GM23338 (cell line): ENCODE results near the gene MIER3. TPM values are rescaled to one million over a fixed set of nuclear protein-coding genes. Genes with fewer than 3 reads are reported as not detected.

Experiments used
- ATAC-seq: fragments of 200-7000 bp; cut with Tn5 transposase; 3 replicates; pipeline ENCODE4 v1.9.1; 2020
- DNase-seq: peaks from one replicate; pipeline ENCODE4 v3.0.0-alpha.2; 2015; ENCODE audit warnings: low spot score
- H2AFZ ChIP-seq: fragments of 200-600 bp; sonication (generic); 2 replicates; pipeline ENCODE4 v1.8.0; 2016; ENCODE audit warnings: antibody characterized with exemption, mild to moderate bottlenecking, moderate library complexity
- H3F3A ChIP-seq: fragments of 200-600 bp; sonication (generic); replicated peaks from 2 replicates; pipeline ENCODE4 v1.8.0; 2017; ENCODE audit warnings: antibody characterized with exemption, mixed run types, low read depth
- H3K27ac ChIP-seq: fragments of 200-600 bp; sonication (generic); 2 replicates; pipeline ENCODE4 v1.6.1; 2016; ENCODE audit warnings: low read depth
- H3K27me3 ChIP-seq: fragments of 200-600 bp; sonication (generic); 2 replicates; pipeline ENCODE4 v1.8.0; 2016; ENCODE audit warnings: mild to moderate bottlenecking, mixed run types, moderate library complexity; ENCODE audit not compliant: insufficient read depth
- H3K36me3 ChIP-seq: fragments of 200-600 bp; sonication (generic); 2 replicates; pipeline ENCODE4 v1.8.0; 2016; ENCODE audit warnings: mild to moderate bottlenecking; ENCODE audit not compliant: insufficient read depth
- H3K4me1 ChIP-seq: fragments of 200-600 bp; sonication (generic); 2 replicates; pipeline ENCODE4 v1.8.0; 2016; ENCODE audit warnings: mild to moderate bottlenecking, moderate library complexity; ENCODE audit not compliant: insufficient read depth
- H3K4me2 ChIP-seq: fragments of 200-600 bp; sonication (generic); 2 replicates; pipeline ENCODE4 v1.7.1; 2017; ENCODE audit warnings: mixed run types
- H3K4me3 ChIP-seq: fragments of 200-600 bp; sonication (generic); 2 replicates; pipeline ENCODE4 v1.6.1; 2016; ENCODE audit warnings: mixed run types
- H3K79me2 ChIP-seq: fragments of 200-600 bp; sonication (generic); replicated peaks from 2 replicates; pipeline ENCODE4 v1.8.0; 2017; ENCODE audit warnings: mild to moderate bottlenecking; ENCODE audit not compliant: insufficient read depth
- H3K9me2 ChIP-seq: fragments of 200-600 bp; sonication (generic); 2 replicates; pipeline ENCODE4 v1.8.0; 2017; ENCODE audit not compliant: insufficient read depth
- H4K20me1 ChIP-seq: fragments of 200-600 bp; sonication (generic); replicated peaks from 2 replicates; pipeline ENCODE4 v1.8.0; 2017; ENCODE audit warnings: mild to moderate bottlenecking; ENCODE audit not compliant: insufficient read depth
- H3K27ac Mint-ChIP-seq: 2 replicates; pipeline ENCODE4 v1.8.0; 2020; ENCODE audit warnings: inconsistent platforms, mild to moderate bottlenecking, moderate library complexity, mixed read lengths
- H3K27me3 Mint-ChIP-seq: 3 replicates; pipeline ENCODE4 v1.8.0; 2022; ENCODE audit warnings: low read depth, mild to moderate bottlenecking, moderate library complexity, mixed read lengths, inconsistent platforms; ENCODE audit not compliant: insufficient read depth, poor library complexity
- H3K36me3 Mint-ChIP-seq: 3 replicates; pipeline ENCODE4 v1.8.0; 2021; ENCODE audit warnings: low read depth, mild to moderate bottlenecking, inconsistent platforms, moderate library complexity, mixed read lengths
- H3K4me1 Mint-ChIP-seq: 3 replicates; pipeline ENCODE4 v1.8.0; 2020; ENCODE audit warnings: mild to moderate bottlenecking, inconsistent platforms, mixed read lengths
- H3K4me3 Mint-ChIP-seq: 3 replicates; pipeline ENCODE4 v1.8.0; 2021; ENCODE audit warnings: moderate library complexity, mild to moderate bottlenecking, inconsistent platforms, mixed read lengths
- H3K9me3 Mint-ChIP-seq: 3 replicates; pipeline ENCODE4 v1.8.0; 2020; ENCODE audit warnings: moderate library complexity, mild to moderate bottlenecking, inconsistent platforms, mixed read lengths
- CREB1 ChIP-seq: fragments of 250-450 bp; sonication (Bioruptor Pico); IDR thresholded peaks from 2 replicates; pipeline ENCODE4 v1.5.0; 2020; ENCODE audit warnings: low read depth, mild to moderate bottlenecking, moderate library complexity
- ETS1 ChIP-seq: IDR thresholded peaks from 2 replicates; pipeline ENCODE4 v1.6.1; 2016; ENCODE audit warnings: antibody characterized with exemption
- EZH2 ChIP-seq: fragments of 200-600 bp; sonication (generic); IDR thresholded peaks from one replicate; pipeline ENCODE4 v1.8.0; 2017; ENCODE audit warnings: antibody characterized with exemption, mild to moderate bottlenecking, low read depth; ENCODE audit not compliant: unreplicated experiment
- EZH2phosphoT487 ChIP-seq: fragments of 200-600 bp; sonication (generic); IDR thresholded peaks from one replicate; pipeline ENCODE4 v1.8.1; 2018; ENCODE audit warnings: antibody characterized with exemption; ENCODE audit not compliant: unreplicated experiment
- JUNB ChIP-seq: IDR thresholded peaks from one replicate; pipeline ENCODE4 v1.6.1; 2016; ENCODE audit warnings: antibody characterized with exemption; ENCODE audit not compliant: unreplicated experiment
- NANOG ChIP-seq: IDR thresholded peaks from 2 replicates; pipeline ENCODE4 v1.6.1; 2016; ENCODE audit warnings: antibody characterized with exemption, borderline replicate concordance
- POLR2AphosphoS5 ChIP-seq: IDR thresholded peaks from 2 replicates; pipeline ENCODE4 v1.6.1; 2016; ENCODE audit warnings: antibody characterized with exemption, low read depth
- STAT1 ChIP-seq: IDR thresholded peaks from one replicate; pipeline ENCODE4 v1.6.1; 2016; ENCODE audit warnings: antibody characterized with exemption; ENCODE audit not compliant: unreplicated experiment
- ZNF114 ChIP-seq: fragments of 250-450 bp; sonication (Bioruptor Pico); IDR thresholded peaks from 2 replicates; pipeline ENCODE4 v1.5.0; 2020; ENCODE audit warnings: mild to moderate bottlenecking, moderate library complexity
- ZNF331 ChIP-seq: fragments of 250-450 bp; sonication (Bioruptor Pico); IDR thresholded peaks from 2 replicates; pipeline ENCODE4 v1.5.0; 2020; ENCODE audit warnings: low read depth, mild to moderate bottlenecking, moderate library complexity
- ZNF462 ChIP-seq: fragments of 250-450 bp; sonication (Bioruptor Pico); IDR thresholded peaks from 2 replicates; pipeline ENCODE4 v1.5.0; 2020; ENCODE audit warnings: mild to moderate bottlenecking, moderate library complexity
- polyA plus RNA-seq: library from polyadenylated mRNA; unstranded; fragments of >200 nt; fragmentation: Nextera tagmentation; extraction: Ambion mirVana; gene quantifications from 2 replicates; pipeline ENCODE4 v1.2.1, GENCODE V29; 2016
- total RNA-seq: library from RNA; depleted of rRNA; stranded (reverse); fragments of >200 nt; shearing (Covaris generic); gene quantifications from 2 replicates; pipeline ENCODE4 v1.2.3, GENCODE V29; 2014
- TF ChIP-seq, protein P1 (sequence below): IDR thresholded peaks from one replicate; pipeline ENCODE4 v1.6.1; 2018; ENCODE audit warnings: antibody characterized with exemption; ENCODE audit not compliant: unreplicated experiment
- TF ChIP-seq, protein P2 (sequence below), 2 experiments: fragments of 200-600 bp in 1 of 2; sonication (generic) in 1 of 2; conservative IDR thresholded peaks; 2 replicates each; pipeline versions ENCODE4 v1.5.1 to v1.6.1; 2016 to 2017; ENCODE audit warnings: antibody characterized with exemption in 2 of 2, low read depth in 2 of 2, mild to moderate bottlenecking in 2 of 2, moderate library complexity in 1 of 2

Gene MIER3
- total and polyA plus RNA-seq, 2 experiments from 2014 or later = 12.0 to 36.3 TPM

DNA sequence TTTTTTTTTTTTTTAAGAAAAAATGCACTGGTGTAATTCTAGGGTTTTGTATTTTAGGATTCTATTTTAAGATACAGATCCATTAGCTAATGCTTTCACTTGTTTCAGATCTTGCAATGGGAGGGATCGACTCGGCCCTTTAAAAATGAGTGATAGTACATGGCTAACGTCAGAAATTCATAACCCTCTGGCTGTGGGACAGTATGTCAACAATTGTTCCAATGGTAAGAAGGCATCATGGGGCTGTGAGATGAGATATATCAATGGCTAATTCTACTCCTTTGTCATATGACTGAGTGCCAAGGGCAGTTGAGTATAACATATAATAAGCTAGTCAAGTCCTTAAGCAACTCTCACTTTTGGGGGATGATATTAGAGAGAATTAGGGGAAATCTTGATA, 38.2 kb downstream of the MIER3 start:
- Mint-ChIP-seq H3K36me3 (peaks cover 15% of the 10 kb centered on the region; the same call in 2 of the 3 replicates), H3K4me1 (peaks cover 23% of the 10 kb centered on the region), H3K27me3 (no peaks in the 10 kb centered on the region), H3K4me3 (no peak overlapping the region), H3K27ac (no peak overlapping the region), H3K9me3 (no peaks in the 10 kb centered on the region)
- no peak overlapping the region for H3K4me2 ChIP-seq
- H3F3A ChIP-seq = no peaks in the 10 kb centered on the region
- H3K9me2 ChIP-seq = no peaks in the 10 kb centered on the region
- no peaks in the 10 kb centered on the region for H4K20me1 ChIP-seq
- H2AFZ ChIP-seq = no peak overlapping the region
- peaks cover 8% of the 10 kb centered on the region for H3K4me1 ChIP-seq
- H3K4me3 ChIP-seq = no peak overlapping the region
- TF ChIP-seq ZNF331 (CRISPR knock-in tag) (no peak), NANOG (no peak), STAT1 (no peak), JUNB (no peak), ZNF462 (CRISPR knock-in tag) (no peak), POLR2AphosphoS5 (no peak), ETS1 (no peak), EZH2phosphoT487 (no peak), CREB1 (no peak), ZNF114 (CRISPR knock-in tag) (no peak), EZH2 (no peak)
- TF ChIP-seq, protein P1, sequence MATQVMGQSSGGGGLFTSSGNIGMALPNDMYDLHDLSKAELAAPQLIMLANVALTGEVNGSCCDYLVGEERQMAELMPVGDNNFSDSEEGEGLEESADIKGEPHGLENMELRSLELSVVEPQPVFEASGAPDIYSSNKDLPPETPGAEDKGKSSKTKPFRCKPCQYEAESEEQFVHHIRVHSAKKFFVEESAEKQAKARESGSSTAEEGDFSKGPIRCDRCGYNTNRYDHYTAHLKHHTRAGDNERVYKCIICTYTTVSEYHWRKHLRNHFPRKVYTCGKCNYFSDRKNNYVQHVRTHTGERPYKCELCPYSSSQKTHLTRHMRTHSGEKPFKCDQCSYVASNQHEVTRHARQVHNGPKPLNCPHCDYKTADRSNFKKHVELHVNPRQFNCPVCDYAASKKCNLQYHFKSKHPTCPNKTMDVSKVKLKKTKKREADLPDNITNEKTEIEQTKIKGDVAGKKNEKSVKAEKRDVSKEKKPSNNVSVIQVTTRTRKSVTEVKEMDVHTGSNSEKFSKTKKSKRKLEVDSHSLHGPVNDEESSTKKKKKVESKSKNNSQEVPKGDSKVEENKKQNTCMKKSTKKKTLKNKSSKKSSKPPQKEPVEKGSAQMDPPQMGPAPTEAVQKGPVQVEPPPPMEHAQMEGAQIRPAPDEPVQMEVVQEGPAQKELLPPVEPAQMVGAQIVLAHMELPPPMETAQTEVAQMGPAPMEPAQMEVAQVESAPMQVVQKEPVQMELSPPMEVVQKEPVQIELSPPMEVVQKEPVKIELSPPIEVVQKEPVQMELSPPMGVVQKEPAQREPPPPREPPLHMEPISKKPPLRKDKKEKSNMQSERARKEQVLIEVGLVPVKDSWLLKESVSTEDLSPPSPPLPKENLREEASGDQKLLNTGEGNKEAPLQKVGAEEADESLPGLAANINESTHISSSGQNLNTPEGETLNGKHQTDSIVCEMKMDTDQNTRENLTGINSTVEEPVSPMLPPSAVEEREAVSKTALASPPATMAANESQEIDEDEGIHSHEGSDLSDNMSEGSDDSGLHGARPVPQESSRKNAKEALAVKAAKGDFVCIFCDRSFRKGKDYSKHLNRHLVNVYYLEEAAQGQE = no peak
- TF ChIP-seq, protein P2, sequence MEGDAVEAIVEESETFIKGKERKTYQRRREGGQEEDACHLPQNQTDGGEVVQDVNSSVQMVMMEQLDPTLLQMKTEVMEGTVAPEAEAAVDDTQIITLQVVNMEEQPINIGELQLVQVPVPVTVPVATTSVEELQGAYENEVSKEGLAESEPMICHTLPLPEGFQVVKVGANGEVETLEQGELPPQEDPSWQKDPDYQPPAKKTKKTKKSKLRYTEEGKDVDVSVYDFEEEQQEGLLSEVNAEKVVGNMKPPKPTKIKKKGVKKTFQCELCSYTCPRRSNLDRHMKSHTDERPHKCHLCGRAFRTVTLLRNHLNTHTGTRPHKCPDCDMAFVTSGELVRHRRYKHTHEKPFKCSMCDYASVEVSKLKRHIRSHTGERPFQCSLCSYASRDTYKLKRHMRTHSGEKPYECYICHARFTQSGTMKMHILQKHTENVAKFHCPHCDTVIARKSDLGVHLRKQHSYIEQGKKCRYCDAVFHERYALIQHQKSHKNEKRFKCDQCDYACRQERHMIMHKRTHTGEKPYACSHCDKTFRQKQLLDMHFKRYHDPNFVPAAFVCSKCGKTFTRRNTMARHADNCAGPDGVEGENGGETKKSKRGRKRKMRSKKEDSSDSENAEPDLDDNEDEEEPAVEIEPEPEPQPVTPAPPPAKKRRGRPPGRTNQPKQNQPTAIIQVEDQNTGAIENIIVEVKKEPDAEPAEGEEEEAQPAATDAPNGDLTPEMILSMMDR (conservative IDR thresholded peaks at IDR 0.05; ENCODE audit: low read depth in 2 of 2) = no peak
- no peak overlapping the region for H3K27ac ChIP-seq
- no peaks in the 10 kb centered on the region for H3K27me3 ChIP-seq
- ATAC-seq (no peak), DNase-seq (no peak)
- no peaks in the 10 kb centered on the region for H3K36me3 ChIP-seq
- H3K79me2 ChIP-seq = peaks cover 7% of the 10 kb centered on the region; the same call in 1 of the 2 replicates
